Liver (tissue), 3 donors: ENCODE measurements around the gene SGSM1.

ENCODE experiments used
- EGR1 ChIP-seq, 2 donors: IDR thresholded peaks; 2 replicates each; pipeline ENCODE4 v1.6.1; 2016 to 2018; ENCODE audit warnings: antibody characterized with exemption in 2 of 2, low read depth in 2 of 2
- GABPA ChIP-seq, 2 donors: IDR thresholded peaks in 1 of 2; conservative IDR thresholded peaks in 1 of 2; 2 replicates each; pipeline ENCODE4 v1.6.1; 2016; ENCODE audit warnings: antibody characterized with exemption in 2 of 2, mild to moderate bottlenecking in 1 of 2, moderate library complexity in 1 of 2
- HNF4A ChIP-seq, 2 donors: conservative IDR thresholded peaks; 2 replicates each; pipeline ENCODE4 v1.6.1; 2016; ENCODE audit warnings: antibody characterized with exemption in 2 of 2, mild to moderate bottlenecking in 2 of 2
- TF ChIP-seq, protein P1 (sequence below): fragments of 150-350 bp; IDR thresholded peaks from 2 replicates; pipeline ENCODE4 v1.5.1; 2017; ENCODE audit warnings: improper control_type of control experiment, low read depth, low read length; ENCODE audit not compliant: missing input control
- TF ChIP-seq, protein P2 (sequence below): IDR thresholded peaks from 2 replicates; pipeline ENCODE4 v1.6.1; 2016; ENCODE audit warnings: antibody characterized with exemption, mild to moderate bottlenecking
- TF ChIP-seq, protein P3 (sequence below): IDR thresholded peaks from 2 replicates; pipeline ENCODE4 v1.6.1; 2016; ENCODE audit warnings: antibody characterized with exemption
- donor health status: healthy.
- donor health status: healthy.

DNA sequence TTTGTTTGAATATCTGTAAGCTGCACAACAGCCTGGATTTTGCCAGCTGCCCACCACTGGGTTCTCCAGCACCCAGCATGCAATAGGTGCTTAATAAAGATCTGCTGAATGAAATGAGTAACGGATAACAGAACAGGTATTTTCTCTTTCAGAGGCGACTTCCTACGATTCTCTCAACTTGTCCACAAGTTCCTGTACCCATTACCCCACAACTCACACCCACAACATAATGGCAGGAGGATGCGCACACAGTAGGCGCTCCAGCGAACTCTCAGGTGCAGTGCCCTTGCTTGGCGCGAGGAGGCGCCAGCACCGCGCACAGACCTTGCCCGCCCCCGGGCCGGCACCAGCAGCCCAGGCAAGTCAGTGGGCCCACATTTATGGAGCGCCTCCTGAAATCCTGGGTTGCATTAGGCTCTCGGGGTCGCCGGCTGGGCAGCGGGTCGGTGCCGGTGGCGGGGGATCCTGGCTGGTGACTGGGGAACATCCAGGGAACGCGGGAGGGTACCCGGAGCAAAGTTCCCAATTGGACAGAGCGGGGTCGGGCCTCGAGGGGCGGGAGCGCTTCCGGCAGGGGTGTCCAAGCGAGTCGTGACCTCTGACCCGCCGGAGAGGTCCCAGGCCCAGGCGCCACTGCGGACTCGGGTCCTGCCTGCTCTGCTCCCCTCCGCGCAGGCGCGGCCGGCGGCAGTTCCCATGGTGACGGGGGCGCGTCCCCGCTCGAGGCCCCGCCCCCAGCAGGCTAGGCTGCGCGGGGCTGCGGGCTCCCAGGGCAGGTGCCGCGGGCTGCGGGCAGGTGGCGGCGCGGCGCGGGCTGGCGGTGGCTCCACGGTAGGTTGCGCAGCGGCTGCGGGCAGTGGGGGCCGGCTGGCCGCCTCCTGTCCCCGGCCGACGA lies 146.2 kb downstream of the SGSM1 start, which contains the start of gene KIAA1671:
- TF ChIP-seq, protein P1, sequence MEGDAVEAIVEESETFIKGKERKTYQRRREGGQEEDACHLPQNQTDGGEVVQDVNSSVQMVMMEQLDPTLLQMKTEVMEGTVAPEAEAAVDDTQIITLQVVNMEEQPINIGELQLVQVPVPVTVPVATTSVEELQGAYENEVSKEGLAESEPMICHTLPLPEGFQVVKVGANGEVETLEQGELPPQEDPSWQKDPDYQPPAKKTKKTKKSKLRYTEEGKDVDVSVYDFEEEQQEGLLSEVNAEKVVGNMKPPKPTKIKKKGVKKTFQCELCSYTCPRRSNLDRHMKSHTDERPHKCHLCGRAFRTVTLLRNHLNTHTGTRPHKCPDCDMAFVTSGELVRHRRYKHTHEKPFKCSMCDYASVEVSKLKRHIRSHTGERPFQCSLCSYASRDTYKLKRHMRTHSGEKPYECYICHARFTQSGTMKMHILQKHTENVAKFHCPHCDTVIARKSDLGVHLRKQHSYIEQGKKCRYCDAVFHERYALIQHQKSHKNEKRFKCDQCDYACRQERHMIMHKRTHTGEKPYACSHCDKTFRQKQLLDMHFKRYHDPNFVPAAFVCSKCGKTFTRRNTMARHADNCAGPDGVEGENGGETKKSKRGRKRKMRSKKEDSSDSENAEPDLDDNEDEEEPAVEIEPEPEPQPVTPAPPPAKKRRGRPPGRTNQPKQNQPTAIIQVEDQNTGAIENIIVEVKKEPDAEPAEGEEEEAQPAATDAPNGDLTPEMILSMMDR, result peak; percentile 97
- TF ChIP-seq, protein P2, sequence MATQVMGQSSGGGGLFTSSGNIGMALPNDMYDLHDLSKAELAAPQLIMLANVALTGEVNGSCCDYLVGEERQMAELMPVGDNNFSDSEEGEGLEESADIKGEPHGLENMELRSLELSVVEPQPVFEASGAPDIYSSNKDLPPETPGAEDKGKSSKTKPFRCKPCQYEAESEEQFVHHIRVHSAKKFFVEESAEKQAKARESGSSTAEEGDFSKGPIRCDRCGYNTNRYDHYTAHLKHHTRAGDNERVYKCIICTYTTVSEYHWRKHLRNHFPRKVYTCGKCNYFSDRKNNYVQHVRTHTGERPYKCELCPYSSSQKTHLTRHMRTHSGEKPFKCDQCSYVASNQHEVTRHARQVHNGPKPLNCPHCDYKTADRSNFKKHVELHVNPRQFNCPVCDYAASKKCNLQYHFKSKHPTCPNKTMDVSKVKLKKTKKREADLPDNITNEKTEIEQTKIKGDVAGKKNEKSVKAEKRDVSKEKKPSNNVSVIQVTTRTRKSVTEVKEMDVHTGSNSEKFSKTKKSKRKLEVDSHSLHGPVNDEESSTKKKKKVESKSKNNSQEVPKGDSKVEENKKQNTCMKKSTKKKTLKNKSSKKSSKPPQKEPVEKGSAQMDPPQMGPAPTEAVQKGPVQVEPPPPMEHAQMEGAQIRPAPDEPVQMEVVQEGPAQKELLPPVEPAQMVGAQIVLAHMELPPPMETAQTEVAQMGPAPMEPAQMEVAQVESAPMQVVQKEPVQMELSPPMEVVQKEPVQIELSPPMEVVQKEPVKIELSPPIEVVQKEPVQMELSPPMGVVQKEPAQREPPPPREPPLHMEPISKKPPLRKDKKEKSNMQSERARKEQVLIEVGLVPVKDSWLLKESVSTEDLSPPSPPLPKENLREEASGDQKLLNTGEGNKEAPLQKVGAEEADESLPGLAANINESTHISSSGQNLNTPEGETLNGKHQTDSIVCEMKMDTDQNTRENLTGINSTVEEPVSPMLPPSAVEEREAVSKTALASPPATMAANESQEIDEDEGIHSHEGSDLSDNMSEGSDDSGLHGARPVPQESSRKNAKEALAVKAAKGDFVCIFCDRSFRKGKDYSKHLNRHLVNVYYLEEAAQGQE, result no peak
- peak in 1 of 2 donors; percentile 5 for TF ChIP-seq EGR1 (IDR thresholded peaks at IDR 0.05; ENCODE audit: low read depth in 2 of 2)
- TF ChIP-seq GABPA (IDR thresholded peaks at IDR 0.05 in 1 of 2, conservative IDR thresholded peaks at IDR 0.05 in 1 of 2), result no peak
- TF ChIP-seq, protein P3, sequence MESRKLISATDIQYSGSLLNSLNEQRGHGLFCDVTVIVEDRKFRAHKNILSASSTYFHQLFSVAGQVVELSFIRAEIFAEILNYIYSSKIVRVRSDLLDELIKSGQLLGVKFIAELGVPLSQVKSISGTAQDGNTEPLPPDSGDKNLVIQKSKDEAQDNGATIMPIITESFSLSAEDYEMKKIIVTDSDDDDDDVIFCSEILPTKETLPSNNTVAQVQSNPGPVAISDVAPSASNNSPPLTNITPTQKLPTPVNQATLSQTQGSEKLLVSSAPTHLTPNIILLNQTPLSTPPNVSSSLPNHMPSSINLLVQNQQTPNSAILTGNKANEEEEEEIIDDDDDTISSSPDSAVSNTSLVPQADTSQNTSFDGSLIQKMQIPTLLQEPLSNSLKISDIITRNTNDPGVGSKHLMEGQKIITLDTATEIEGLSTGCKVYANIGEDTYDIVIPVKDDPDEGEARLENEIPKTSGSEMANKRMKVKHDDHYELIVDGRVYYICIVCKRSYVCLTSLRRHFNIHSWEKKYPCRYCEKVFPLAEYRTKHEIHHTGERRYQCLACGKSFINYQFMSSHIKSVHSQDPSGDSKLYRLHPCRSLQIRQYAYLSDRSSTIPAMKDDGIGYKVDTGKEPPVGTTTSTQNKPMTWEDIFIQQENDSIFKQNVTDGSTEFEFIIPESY, result no peak
- peak in 1 of 2 donors; percentile 38 for TF ChIP-seq HNF4A (conservative IDR thresholded peaks at IDR 0.05)
